ENCODE measurements around the gene MRPL42.

The MRPL42 gene

DNA sequence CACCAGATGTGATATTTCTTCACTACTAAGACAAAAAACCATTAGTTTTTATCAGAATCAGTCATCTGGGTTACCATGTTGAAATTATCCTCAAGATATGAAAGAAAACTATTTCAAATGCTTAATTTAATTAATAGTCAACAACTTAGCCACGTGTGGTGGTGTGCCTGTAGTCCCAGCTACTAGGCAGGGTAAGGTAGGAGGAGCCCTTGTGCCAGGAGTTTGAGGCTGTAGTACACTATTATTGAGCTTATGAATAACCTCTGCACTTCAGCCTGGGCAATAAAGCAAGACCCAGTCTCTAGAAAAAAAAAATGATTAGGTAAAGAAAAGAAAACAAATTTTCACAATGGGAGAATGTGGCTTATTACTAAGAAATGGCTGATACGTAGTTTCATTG is 33.4 kb downstream of the MRPL42 start:
- peaks cover 12% of the 10 kb centered on the region for H3K4me1 Mint-ChIP-seq (ENCODE audit: low read depth)
- no peak overlapping the region for H3K4me3 Mint-ChIP-seq
- H3K9me3 Mint-ChIP-seq: no peaks in the 10 kb centered on the region
- no peaks in the 10 kb centered on the region for H3K27me3 Mint-ChIP-seq
- H3K27ac Mint-ChIP-seq: no peak overlapping the region
- H3K36me3 Mint-ChIP-seq (ENCODE audit: low read depth): peaks cover 36% of the 10 kb centered on the region

DNA sequence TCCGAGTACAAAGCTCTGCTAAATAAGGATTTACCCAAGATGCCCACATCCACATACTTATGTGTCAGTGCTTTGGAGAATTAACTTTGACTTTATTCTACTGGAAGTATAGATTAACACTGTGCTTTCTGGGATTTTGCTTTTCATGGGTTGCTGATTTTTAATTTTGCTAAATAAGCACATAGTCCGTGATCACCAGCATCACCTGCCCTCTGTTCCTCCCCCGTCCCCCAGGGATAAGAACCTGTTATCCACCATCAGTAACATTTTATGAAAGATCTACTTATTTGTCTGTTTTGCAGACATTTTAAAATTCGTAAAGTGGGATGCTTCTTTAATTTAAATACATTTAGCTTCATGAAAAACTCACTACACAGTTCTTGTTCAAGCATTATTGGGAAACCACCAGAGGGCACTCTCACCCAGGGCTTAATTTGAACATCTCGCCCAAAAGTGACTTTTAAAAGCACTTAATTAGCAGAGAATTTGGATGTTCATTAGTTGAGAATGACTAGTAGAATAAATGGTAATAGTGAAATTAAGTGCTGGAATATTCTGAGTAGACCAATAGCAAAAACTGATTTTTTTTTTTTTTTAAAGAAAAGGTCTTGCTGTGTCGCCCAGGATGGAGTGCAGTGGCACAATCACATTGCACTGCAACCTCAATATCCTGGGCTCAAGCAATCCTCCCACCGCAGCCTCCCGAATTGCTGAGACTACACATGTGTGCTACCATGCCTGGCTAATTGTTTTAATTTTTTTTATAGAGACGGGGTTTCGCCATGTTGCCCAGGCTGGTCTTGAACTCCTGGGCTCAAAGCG is 35.7 kb downstream of the MRPL42 start:
- no peak overlapping the region for H3K27ac Mint-ChIP-seq
- H3K4me1 Mint-ChIP-seq (ENCODE audit: low read depth): peaks cover 14% of the 10 kb centered on the region
- no peak overlapping the region for H3K4me3 Mint-ChIP-seq
- no peaks in the 10 kb centered on the region for H3K9me3 Mint-ChIP-seq
- H3K36me3 Mint-ChIP-seq (ENCODE audit: low read depth): peaks cover 18% of the 10 kb centered on the region
- no peaks in the 10 kb centered on the region for H3K27me3 Mint-ChIP-seq

DNA sequence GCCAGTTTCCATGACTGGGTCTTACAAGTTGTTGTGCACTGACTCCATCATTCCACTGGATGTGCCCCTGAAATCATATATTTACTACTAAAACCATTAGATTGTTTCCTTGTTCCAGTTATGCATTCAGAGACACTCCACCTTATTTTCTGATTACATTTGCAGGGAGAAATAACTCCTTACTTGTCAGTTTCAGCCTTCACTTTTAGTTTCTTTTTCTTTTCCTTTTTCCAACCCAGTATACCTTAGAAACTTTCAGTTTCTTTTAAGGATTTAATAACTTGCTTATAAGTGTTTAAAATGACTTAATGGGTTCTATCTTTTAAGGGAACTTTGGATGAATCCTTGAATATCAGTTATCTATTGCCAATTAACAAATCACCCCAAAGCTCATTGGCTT is 39.9 kb downstream of the MRPL42 start:
- Mint-ChIP-seq H3K27me3 (no peaks in the 10 kb centered on the region), H3K27ac (peak overlapping the region; percentile 7)

DNA sequence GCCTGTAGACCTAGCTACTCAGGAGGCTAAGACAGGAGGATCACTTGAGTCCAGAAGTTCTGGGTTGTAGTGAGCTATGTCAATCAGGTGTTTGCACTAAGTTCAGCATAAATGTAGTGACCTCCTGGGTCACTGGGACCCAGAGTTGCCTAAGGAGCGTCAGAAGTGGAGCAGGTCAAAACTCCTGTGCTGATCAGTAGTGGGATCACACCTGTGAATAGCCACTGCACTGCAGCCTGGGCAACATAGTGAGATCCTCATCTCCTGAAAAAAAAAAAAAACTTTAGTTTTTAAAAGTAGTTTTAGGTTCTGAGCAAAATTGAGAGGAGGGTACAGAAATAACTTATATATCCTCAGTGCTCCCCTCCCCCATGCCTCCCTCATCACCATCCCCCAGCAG is 42.2 kb downstream of the MRPL42 start:
- Mint-ChIP-seq H3K4me1 (ENCODE audit: low read depth) (peaks cover 14% of the 10 kb centered on the region), H3K4me3 (no peak overlapping the region), H3K27ac (no peak overlapping the region), H3K9me3 (no peaks in the 10 kb centered on the region), H3K27me3 (no peaks in the 10 kb centered on the region), H3K36me3 (ENCODE audit: low read depth) (peaks cover 13% of the 10 kb centered on the region)

More for the DNA sequence above, 39.9 kb downstream of the MRPL42 start:
- no peak overlapping the region for H3K4me3 Mint-ChIP-seq
- peaks cover 20% of the 10 kb centered on the region for H3K36me3 Mint-ChIP-seq (ENCODE audit: low read depth)
- H3K4me1 Mint-ChIP-seq (ENCODE audit: low read depth): peaks cover 14% of the 10 kb centered on the region
- no peaks in the 10 kb centered on the region for H3K9me3 Mint-ChIP-seq

DNA sequence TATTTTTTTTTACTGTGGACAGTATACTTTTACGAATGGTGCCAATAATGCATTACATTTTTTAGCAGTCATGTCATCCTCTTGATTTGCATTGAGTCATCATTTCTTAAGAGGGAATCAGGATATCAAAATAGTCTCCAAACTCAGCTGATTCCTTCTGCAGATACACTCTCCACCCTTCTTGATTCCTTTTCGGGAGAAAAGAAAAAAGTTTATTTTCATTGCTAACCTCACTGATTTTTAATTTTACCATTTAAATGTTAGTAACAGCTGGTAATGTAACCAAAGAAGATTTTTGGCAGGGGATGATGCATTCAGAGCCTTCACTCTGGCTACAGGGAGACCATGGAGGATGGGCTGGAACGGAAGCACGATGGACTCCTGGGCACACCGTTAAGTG is 47.5 kb downstream of the MRPL42 start:
- Mint-ChIP-seq H3K4me3 (no peak overlapping the region), H3K27me3 (no peaks in the 10 kb centered on the region), H3K27ac (no peak overlapping the region), H3K36me3 (ENCODE audit: low read depth) (no peaks in the 10 kb centered on the region), H3K9me3 (no peaks in the 10 kb centered on the region), H3K4me1 (ENCODE audit: low read depth) (no peaks in the 10 kb centered on the region)

DNA sequence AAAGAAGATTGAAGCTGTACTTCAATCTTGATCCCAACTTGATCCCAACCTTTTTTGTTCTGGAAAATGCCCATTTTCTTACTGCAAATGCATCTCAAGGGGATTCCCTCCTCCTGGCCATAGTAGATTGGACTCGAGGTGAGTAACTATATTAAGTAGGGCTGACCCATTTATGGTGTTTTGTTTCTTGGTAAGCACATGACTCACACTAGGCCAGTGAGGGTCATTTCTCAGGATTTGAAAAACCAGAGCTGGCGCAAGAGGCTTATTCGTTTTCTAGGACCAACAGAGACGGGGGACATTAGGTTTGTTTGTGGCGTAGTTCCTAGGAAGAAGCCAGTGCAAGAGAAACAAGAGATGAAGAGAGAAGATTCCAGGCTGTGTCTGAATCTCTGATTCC is 51.4 kb downstream of the MRPL42 start:
- no peaks in the 10 kb centered on the region for H3K36me3 Mint-ChIP-seq (ENCODE audit: low read depth)
- no peak overlapping the region for H3K4me3 Mint-ChIP-seq
- H3K4me1 Mint-ChIP-seq (ENCODE audit: low read depth): no peaks in the 10 kb centered on the region
- no peaks in the 10 kb centered on the region for H3K9me3 Mint-ChIP-seq
- no peak overlapping the region for H3K27ac Mint-ChIP-seq
- H3K27me3 Mint-ChIP-seq: no peaks in the 10 kb centered on the region

DNA sequence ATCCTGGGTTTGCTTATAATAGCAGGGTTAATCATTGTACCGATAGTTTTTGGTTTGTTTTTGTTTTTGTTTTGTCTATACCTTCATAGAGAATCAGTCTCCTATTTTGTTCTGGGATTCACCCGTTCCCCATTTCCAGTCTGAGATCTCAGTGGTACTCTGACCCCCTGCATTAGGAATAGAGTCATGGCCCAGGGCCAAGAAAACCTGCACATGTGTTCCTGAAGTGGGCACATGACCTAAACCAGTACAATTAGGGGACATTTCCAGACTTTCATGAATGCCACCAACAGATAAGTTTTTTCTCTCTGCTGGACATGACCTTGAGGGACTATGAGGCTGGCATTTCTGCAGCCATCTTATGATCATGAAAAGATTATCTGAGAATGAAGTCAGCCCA is 52.5 kb downstream of the MRPL42 start:
- no peaks in the 10 kb centered on the region for H3K36me3 Mint-ChIP-seq (ENCODE audit: low read depth)
- no peaks in the 10 kb centered on the region for H3K9me3 Mint-ChIP-seq
- no peaks in the 10 kb centered on the region for H3K4me1 Mint-ChIP-seq (ENCODE audit: low read depth)
- H3K27ac Mint-ChIP-seq: no peak overlapping the region
- H3K4me3 Mint-ChIP-seq: no peak overlapping the region
- H3K27me3 Mint-ChIP-seq: no peaks in the 10 kb centered on the region

DNA sequence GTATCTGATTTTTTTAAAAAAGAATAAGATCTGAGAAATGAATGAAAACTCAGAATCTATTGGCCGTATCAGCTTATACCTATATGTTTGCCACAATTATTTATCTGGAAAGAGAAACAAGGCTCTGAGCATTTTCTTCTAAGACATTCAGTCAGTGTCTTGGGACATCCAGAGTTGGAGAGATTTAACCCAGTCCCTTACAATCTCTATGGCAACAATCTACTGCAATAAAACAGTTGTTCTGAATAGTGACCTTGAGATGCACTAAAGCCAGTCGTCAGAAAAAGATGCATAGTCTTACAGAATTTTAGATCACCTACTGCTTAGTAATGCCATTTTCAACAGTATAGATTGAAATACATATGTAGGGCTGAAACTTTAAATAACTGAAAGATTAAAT is 53.1 kb downstream of the MRPL42 start:
- Mint-ChIP-seq H3K27ac (no peak overlapping the region), H3K4me3 (no peak overlapping the region), H3K4me1 (ENCODE audit: low read depth) (no peaks in the 10 kb centered on the region)

DNA sequence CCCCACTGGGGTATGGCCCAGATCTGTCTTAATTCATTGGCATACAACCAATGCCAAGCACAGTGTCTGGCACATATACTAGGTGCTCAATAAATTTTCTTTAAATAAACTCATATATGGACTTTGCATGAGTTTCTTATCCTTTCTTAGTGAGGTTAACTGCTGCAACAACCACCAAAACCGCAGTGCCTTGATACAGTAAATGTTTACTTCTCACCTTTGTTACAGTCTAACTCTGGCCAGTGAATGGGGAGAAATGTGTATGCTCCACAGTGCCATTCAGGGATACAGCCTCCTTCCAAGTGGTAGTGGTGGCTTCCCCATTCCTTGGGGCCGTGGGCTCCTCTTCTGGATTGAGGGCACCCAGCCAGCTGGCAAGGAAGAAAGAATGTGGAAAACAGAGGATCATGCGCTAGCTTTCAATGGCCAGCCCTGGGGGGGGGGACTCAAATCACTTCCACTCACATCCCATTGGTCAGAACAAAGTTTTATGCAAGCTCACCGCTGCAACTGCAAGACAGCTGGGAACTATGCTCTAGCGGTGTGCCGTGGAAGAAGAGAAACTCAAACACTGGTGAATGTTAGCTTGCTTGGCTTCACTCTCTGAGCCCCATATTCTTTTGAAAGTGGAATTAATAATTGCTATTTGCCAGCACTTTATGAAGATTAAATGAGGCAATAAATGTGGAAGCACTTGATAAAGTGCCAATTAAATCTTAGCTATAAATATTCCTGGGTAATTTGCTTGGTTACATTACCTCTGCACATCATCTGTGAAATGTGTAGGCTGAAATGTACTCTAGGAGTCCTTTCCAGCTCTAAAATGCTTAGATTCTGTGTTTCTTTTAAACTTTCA is 54.1 kb downstream of the MRPL42 start:
- Mint-ChIP-seq H3K4me3 (no peak overlapping the region), H3K4me1 (ENCODE audit: low read depth) (no peaks in the 10 kb centered on the region), H3K36me3 (ENCODE audit: low read depth) (no peaks in the 10 kb centered on the region), H3K9me3 (no peaks in the 10 kb centered on the region), H3K27me3 (no peaks in the 10 kb centered on the region), H3K27ac (no peak overlapping the region)

More for the DNA sequence above, 53.1 kb downstream of the MRPL42 start:
- no peaks in the 10 kb centered on the region for H3K36me3 Mint-ChIP-seq (ENCODE audit: low read depth)
- H3K9me3 Mint-ChIP-seq: no peaks in the 10 kb centered on the region
- no peaks in the 10 kb centered on the region for H3K27me3 Mint-ChIP-seq

DNA sequence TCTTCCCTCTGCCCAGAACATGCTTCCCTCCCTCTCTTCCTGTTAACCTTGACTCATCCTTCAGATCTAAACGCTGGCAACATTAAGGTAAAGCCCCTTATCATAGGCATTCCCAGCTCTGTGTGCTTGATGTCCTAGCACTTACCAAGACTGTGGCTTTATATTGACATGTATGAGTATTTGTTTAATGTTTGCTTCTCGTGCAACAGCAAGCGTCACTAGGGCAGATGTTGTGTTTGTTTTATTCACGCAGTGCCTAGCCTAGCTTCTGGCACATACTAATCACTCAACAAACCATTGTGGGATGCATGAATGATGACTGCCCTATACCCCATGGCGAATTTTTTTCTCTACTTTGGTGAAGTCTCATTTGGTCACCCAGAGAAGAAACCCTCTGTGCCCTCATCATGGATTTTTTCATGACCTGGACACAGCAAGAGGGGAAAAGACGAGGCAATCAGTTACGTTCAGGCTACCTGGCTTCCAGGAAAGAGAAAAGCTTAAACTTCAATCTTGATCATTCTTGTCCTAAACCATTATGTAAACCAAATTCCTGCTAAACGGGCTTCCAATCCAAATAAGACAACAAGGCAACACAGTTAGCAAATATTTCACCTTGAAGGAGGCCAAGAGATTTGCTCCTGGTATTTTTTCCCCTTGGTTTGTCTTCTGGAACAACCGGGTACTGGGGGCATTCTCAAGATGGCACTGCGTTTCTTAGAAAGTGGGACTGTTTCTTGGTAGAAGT is 57.2 kb downstream of the MRPL42 start:
- peaks cover 4% of the 10 kb centered on the region for H3K27me3 Mint-ChIP-seq
- H3K36me3 Mint-ChIP-seq (ENCODE audit: low read depth): no peaks in the 10 kb centered on the region
- no peak overlapping the region for H3K4me3 Mint-ChIP-seq
- H3K9me3 Mint-ChIP-seq: no peaks in the 10 kb centered on the region
- peaks cover 1% of the 10 kb centered on the region for H3K4me1 Mint-ChIP-seq (ENCODE audit: low read depth)
- no peak overlapping the region for H3K27ac Mint-ChIP-seq

DNA sequence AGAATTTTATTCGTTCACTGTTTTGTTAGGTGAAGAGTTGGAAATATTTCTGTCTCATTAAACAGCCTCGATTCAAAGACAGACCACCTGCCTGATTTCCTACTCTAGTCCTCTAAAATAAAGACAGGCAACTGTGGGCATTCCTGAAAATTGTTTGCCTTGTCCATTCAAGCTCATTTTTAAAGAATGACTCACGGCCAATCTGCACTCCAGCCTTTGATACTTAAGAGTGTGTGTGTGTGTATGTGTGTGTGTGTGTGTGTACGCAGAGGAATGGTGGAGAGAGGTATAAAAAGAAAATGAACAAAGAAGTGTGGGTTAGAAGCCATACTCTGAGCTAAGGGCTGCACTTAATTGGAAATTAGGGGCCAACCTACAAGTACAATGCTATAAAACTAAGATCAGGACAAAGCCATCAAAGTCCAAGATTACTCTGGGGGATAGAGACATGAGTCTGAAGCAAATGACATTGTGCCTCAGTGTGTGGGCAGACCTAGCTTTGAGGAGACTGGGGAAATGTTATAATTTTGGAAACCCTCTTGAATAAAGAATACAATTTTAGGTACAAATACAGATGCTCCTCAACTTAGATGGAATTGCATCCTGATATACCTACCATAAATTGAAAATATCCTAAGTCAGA is 59.6 kb downstream of the MRPL42 start:
- peaks cover 4% of the 10 kb centered on the region for H3K27me3 Mint-ChIP-seq
- no peaks in the 10 kb centered on the region for H3K9me3 Mint-ChIP-seq
- no peak overlapping the region for H3K4me3 Mint-ChIP-seq
- H3K27ac Mint-ChIP-seq: no peak overlapping the region
- peaks cover 14% of the 10 kb centered on the region for H3K4me1 Mint-ChIP-seq (ENCODE audit: low read depth)
- H3K36me3 Mint-ChIP-seq (ENCODE audit: low read depth): no peaks in the 10 kb centered on the region

DNA sequence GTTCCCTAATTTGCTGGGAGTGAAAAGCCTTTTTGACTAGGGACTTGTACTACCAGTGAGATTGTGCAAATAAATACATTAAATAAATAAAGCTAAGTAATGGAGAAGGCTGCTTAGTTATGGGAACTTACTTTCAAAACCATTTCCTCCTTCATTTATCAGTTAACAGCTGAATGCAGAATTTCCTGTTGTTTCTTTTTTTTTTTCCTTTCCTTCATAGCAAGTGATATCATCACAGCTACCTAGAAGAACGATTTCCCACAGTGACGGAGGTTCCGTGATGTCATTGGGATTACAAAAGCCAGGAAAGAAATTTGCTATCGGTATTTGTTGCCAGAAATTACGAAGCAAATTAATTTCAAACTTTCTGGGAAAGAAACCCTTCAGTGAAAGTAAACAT is 63.0 kb downstream of the MRPL42 start:
- no peaks in the 10 kb centered on the region for H3K9me3 Mint-ChIP-seq
- H3K36me3 Mint-ChIP-seq (ENCODE audit: low read depth): no peaks in the 10 kb centered on the region
- H3K4me1 Mint-ChIP-seq (ENCODE audit: low read depth): peaks cover 18% of the 10 kb centered on the region
- no peak overlapping the region for H3K27ac Mint-ChIP-seq
- H3K4me3 Mint-ChIP-seq: no peak overlapping the region
- peaks cover 4% of the 10 kb centered on the region for H3K27me3 Mint-ChIP-seq

DNA sequence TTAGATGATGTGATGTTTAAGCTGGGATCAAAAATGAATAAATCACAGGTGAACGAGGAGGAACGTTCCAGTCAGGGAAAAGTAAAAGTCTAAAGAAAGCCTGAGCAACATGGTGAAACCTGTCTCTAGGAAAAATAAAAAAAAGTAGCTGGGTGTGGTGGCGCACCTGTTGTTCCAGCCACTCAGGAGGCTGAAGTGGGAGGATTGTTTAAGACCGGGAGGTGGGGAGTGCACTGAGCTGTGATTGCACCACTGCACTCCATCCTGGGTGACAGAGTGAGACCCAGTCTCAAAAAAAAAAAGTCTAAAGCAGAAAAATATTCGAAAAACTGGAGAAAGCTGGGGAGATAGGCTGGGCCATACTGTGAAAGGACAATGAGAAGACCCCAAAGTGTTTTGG is 66.0 kb downstream of the MRPL42 start:
- no peaks in the 10 kb centered on the region for H3K27me3 Mint-ChIP-seq
- H3K4me3 Mint-ChIP-seq: no peak overlapping the region
- H3K4me1 Mint-ChIP-seq (ENCODE audit: low read depth): peaks cover 32% of the 10 kb centered on the region
- no peaks in the 10 kb centered on the region for H3K36me3 Mint-ChIP-seq (ENCODE audit: low read depth)
- no peaks in the 10 kb centered on the region for H3K9me3 Mint-ChIP-seq
- H3K27ac Mint-ChIP-seq: no peak overlapping the region

DNA sequence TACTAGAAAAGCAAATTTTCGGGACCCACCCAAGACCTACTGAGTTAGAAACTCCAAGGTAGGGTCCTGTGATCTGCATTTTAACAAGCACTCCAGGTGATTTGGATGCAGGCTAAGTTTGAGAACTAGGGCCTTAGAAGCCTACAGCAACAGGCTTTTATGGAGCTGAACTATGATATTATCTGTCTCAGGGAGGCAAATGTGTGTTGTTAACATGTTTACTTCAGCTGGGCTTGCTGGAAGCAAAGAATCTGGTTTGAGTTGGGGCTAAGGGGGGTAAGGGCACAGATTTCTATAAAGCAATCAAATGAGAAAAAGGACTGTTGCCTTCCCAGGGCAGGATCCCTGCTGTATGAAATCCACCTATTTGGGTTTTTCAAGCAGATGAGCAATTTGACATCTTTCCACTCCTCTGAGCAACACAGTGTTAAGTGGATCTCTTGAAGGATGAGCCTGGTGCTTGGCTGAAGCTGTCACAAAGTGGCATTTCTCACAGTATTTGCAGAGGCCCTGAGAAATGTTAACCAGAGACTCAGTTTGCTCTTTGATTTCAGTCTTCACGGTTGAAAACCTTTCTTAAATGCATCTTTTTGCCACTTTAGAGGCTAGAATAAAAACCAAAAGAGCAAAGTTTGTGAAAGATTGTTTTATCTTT is 68.9 kb downstream of the MRPL42 start:
- Mint-ChIP-seq H3K27me3 (no peaks in the 10 kb centered on the region), H3K4me3 (no peak overlapping the region), H3K4me1 (ENCODE audit: low read depth) (peaks cover 26% of the 10 kb centered on the region), H3K27ac (no peak overlapping the region), H3K36me3 (ENCODE audit: low read depth) (no peaks in the 10 kb centered on the region), H3K9me3 (no peaks in the 10 kb centered on the region)
